ENCODE data around the gene COQ8A.

The COQ8A gene

DNA sequence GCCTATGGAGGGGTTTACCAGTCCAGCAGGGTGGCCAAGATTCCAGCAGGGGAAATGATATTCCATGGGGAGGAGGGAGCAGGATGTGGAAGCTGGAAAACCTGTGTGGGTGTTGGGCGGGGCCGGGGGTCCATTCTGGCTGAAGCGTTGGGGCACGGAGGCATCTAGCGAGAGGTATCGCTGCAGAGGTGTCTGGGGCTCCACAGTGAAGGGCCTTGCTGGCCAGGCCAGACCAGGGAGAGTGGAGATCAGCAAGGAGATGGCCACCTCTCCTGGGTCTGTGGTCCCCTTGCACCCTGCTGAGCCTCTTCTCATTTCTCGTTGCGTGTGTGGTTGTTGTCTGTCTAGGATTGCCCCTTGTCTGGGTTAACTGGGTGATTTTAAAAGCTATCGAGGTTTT is 6.2 kb downstream of the COQ8A start:
- no peak overlapping the region for H3K4me3 ChIP-seq (ENCODE audit: low read depth, low read length)
- DNase-seq (ENCODE audit: low read depth), result no peak
- TF ChIP-seq, protein P1, sequence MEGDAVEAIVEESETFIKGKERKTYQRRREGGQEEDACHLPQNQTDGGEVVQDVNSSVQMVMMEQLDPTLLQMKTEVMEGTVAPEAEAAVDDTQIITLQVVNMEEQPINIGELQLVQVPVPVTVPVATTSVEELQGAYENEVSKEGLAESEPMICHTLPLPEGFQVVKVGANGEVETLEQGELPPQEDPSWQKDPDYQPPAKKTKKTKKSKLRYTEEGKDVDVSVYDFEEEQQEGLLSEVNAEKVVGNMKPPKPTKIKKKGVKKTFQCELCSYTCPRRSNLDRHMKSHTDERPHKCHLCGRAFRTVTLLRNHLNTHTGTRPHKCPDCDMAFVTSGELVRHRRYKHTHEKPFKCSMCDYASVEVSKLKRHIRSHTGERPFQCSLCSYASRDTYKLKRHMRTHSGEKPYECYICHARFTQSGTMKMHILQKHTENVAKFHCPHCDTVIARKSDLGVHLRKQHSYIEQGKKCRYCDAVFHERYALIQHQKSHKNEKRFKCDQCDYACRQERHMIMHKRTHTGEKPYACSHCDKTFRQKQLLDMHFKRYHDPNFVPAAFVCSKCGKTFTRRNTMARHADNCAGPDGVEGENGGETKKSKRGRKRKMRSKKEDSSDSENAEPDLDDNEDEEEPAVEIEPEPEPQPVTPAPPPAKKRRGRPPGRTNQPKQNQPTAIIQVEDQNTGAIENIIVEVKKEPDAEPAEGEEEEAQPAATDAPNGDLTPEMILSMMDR (IDR thresholded peaks at IDR 0.05; ENCODE audit: insufficient read depth, low read depth, low read length, missing control alignments), result no peak

DNA sequence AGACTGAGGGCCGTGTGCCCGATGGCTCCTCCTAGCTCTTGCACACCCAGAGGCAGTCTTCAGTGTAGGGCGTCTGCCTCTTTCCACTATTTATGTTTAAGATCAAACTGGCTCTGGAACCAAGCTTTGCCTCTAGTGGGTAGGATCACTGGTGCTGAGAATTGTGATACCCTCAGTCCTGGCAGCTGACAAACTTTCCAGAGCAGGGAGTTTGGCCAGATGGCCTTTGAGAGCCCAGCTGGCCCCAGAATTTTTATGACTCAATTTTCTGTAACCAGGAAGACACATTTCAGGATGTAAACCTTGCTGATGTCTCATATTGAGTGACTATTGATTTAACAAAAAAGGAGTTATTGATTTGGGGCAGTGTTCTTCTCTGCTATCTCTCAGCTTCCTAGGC is 6.7 kb downstream of the COQ8A start:
- TF ChIP-seq, protein P1 (IDR thresholded peaks at IDR 0.05; ENCODE audit: insufficient read depth, low read depth, low read length, missing control alignments), result no peak
- no peak for DNase-seq (ENCODE audit: low read depth)
- H3K4me3 ChIP-seq (ENCODE audit: low read depth, low read length), result no peak overlapping the region

DNA sequence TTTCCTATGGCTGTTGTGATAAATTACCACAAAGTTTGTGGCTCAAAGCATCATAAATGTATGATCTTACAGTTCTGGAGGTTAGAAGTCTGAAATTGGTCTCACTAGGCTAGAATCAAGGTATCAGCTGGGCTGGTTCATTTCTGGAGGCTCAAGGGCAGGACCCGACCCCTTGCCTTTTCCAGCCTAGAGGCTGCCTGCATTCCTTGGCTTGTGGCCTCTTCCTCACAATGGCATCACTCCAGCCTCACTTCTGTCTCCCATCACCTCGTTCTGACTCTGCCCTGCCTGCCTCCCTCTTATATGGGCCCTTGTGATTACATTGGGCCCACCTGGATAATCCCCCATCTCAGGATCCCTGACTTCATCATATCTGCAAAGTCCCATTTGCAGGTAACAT is 8.0 kb downstream of the COQ8A start:
- no peak for DNase-seq (ENCODE audit: low read depth)
- no peak overlapping the region for H3K4me3 ChIP-seq (ENCODE audit: low read depth, low read length)
- TF ChIP-seq, protein P1 (IDR thresholded peaks at IDR 0.05; ENCODE audit: insufficient read depth, low read depth, low read length, missing control alignments), result no peak

DNA sequence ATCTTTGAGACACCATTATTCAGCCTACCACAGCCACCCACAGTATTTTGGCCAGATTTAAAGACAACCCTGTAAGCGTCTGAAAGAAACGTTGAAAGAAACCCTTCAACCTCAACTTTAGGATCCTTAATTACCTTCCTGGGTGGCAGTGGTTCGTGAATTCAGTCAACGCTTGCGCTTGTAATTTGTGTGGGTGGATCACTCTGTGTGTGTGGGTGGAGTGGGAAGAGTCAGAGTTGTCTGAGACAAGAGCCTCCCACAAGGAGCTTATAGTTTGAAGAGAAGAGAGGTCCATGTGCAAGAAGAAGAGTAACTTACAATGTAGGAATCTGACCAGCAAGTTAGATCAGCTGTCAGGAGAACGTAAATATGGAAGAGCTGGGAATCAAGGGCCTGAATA is 8.4 kb downstream of the COQ8A start:
- TF ChIP-seq, protein P1 (IDR thresholded peaks at IDR 0.05; ENCODE audit: insufficient read depth, low read depth, low read length, missing control alignments), result no peak
- H3K4me3 ChIP-seq (ENCODE audit: low read depth, low read length), result no peak overlapping the region
- no peak for DNase-seq (ENCODE audit: low read depth)

DNA sequence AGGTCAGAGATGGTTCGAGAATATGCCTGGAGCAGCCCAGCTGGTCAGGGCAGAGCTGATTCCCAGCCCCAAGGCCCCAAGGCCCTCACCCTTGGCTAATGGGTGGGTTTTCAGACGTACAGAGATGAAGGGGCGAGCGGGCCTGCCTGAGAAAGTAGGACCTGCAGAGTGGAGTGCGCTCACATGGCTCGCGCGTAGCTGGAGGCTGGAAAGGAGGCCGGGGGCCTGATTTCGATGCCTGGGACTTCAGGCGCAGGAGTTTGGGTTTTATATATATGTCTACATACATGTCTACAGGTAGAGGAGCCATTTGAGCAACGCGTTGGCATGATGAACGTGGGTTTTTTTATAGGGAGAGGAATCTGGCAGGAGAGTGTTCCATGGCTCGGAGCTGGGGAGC is 8.9 kb downstream of the COQ8A start:
- no peak overlapping the region for H3K4me3 ChIP-seq (ENCODE audit: low read depth, low read length)
- TF ChIP-seq, protein P1 (IDR thresholded peaks at IDR 0.05; ENCODE audit: insufficient read depth, low read depth, low read length, missing control alignments), result no peak
- no peak for DNase-seq (ENCODE audit: low read depth)

DNA sequence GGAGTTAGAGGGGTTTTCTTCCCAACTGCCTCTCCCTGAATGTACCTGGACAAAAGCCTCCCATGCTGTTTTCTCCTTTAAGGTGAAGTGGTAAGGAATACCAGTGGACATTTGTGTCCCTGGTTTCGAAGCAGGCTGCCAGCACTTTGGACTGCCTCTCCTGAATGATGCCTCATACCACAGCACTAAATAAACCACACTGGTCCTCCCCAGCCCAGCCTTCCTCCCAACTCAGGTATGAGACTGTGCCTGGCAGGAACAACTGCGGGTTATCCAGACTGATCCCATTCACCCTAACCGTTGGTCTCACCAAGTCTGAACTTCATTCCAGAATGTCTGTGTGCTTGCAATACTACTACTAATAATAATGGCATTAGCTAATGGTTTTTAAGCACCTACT is 9.3 kb downstream of the COQ8A start:
- DNase-seq (ENCODE audit: low read depth), result no peak
- TF ChIP-seq, protein P1 (IDR thresholded peaks at IDR 0.05; ENCODE audit: insufficient read depth, low read depth, low read length, missing control alignments), result no peak

DNA sequence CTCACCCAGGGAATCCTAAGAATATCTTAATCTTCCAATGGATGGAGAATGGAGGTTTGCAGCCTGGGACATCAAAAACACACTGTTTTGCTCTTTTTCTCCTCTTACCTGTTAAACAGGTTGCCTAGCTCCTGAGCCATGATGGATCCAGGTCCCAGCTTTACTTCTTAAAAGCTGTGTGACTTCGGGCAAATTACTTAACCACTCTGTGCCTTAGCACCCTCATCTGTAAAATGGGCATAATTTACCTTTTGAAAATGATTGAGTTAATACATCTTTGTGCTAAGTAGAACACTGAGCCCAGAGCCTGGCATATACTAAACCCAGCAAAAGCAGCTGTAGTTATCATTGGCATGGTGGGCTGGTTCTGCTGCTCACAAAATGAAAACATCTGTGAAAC is 10.2 kb downstream of the COQ8A start:
- no peak for DNase-seq (ENCODE audit: low read depth)
- TF ChIP-seq, protein P1 (IDR thresholded peaks at IDR 0.05; ENCODE audit: insufficient read depth, low read depth, low read length, missing control alignments), result no peak
- no peak overlapping the region for H3K4me3 ChIP-seq (ENCODE audit: low read depth, low read length)

More for the DNA sequence above, 9.3 kb downstream of the COQ8A start:
- H3K4me3 ChIP-seq (ENCODE audit: low read depth, low read length), result no peak overlapping the region

Measured in GM12865 (cell line).